A549 treated with AZD9567 at 1 μM for 4 hours (cell line): ENCODE data around the gene NIPAL4. TPM values are rescaled to one million over a fixed set of nuclear protein-coding genes. Genes with fewer than 3 reads are reported as not detected.

Experiments used
- total RNA-seq: library from RNA; stranded (reverse); fragments of 200-300 nt; extraction: Qiagen RNA extraction; gene quantifications from 5 replicates; pipeline ENCODE4 v1.2.3, GENCODE V29; 2022; ENCODE audit not compliant: insufficient read depth

The NIPAL4 gene
- total RNA-seq: 7.4 to 12.0 TPM (median 8.6 TPM) in 5 replicates

DNA sequence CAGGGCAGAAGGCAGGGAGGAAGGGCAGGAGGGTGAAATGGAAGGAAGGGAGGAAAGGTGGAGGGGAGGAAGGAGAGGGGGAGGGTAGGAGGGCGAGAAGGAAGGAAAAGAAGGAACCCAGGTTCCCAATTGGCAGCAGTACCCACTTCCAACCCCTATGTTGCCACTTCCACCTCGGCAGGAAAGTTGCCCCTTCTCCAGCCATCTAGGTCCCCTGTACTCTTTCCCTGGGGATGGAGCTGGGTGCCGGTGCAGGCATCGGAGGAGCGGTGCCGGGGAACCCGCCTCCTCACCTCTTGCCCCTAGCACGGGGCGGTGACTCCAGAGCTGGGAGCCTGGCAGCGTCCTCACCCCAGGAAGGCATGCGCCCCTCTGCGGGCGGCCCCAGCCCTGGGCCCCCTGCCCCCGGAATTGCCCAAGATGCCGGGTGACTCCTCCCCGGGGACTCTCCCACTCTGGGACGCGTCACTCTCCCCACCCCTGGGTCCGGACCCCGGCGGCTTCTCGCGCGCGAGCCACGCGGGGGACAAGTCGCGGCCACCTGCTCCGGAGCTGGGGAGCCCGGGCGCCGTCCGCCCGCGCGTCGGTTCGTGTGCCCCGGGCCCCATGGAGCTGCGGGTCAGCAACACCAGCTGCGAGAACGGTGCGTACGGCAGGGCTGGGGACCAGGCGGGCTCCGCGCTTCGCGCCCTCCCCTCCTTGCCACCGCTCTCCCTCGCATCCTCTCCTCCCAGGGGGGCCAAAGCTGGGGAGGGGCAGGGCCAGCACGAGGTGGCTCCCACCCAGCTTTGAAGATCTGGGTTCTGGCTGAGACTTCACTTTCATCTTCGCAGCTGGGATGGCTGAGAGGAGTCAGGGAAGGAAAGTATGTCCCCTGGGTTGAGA lies at the start of gene NIPAL4:
Gene NIPAL4, plus strand, starts transcription at position 499 of the 885 bp plus-strand sequence. Its CDS starts 108 bp downstream, at position 607.

Other genes with a start within 250 kb of the NIPAL4 start
- 18.7 to 23.9 TPM (median 20.5 TPM) in 5 replicates for gene CYFIP2, start 194.1 kb upstream of the NIPAL4 start, total RNA-seq
- gene ADAM19, start 115.6 kb downstream of the NIPAL4 start, total RNA-seq: 9.2 to 14.5 TPM (median 10.3 TPM) in 5 replicates
- gene SOX30, start 192.2 kb downstream of the NIPAL4 start, total RNA-seq: 0.05 to 0.08 TPM (median 0.07 TPM) in 3 of 5 replicates, not detected in the others
- not detected in 5 replicates for gene C5orf52, start 211.3 kb downstream of the NIPAL4 start, total RNA-seq